OCI-LY3 (cell line): Measurements from ENCODE around the gene LYSMD1.
A peak's percentile ranks its signal among the peaks of the same experiment; 100 is the strongest.

Source experiments
- H2AFZ ChIP-seq: fragments of 200-600, 300-600 bp; shearing (Covaris generic); 2 replicates; pipeline ENCODE4 v1.6.0; 2014; ENCODE audit warnings: antibody characterized with exemption, low read depth, low read length
- H3K27ac ChIP-seq: fragments of 200-600, 300-600 bp; sonication (generic); 2 replicates; pipeline ENCODE4 v1.5.1; 2014; ENCODE audit warnings: mild to moderate bottlenecking, low read length, moderate library complexity, mixed read lengths
- H3K27me3 ChIP-seq: fragments of 200-600, 300-600 bp; sonication (generic); 2 replicates; pipeline ENCODE4 v1.6.1; 2014; ENCODE audit warnings: low read depth, low read length, mixed read lengths
- H3K36me3 ChIP-seq: fragments of 200-600, 300-600 bp; sonication (generic); replicated peaks from 2 replicates; pipeline ENCODE3; 2014; ENCODE audit warnings: low read depth, low read length, mixed read lengths
- H3K4me1 ChIP-seq: fragments of 300-600, 200-600 bp; sonication (generic); 2 replicates; pipeline ENCODE4 v1.6.1; 2014; ENCODE audit warnings: low read length, mixed read lengths
- H3K4me2 ChIP-seq: fragments of 200-600, 300-600 bp; sonication (generic); 2 replicates; pipeline ENCODE4 v1.6.1; 2014; ENCODE audit warnings: low read length, mixed read lengths
- H3K4me3 ChIP-seq: fragments of 300-600, 200-600 bp; sonication (generic); 2 replicates; pipeline ENCODE4 v1.5.1; 2014; ENCODE audit warnings: antibody characterized with exemption, mild to moderate bottlenecking, low read length, moderate library complexity
- H3K79me2 ChIP-seq: fragments of 300-600, 200-600 bp; shearing (Covaris generic); 2 replicates; pipeline ENCODE4 v1.6.1; 2014; ENCODE audit warnings: mild to moderate bottlenecking, low read length, mixed read lengths
- H3K9ac ChIP-seq: fragments of 300-600, 200-600 bp; shearing (Covaris generic); 2 replicates; pipeline ENCODE4 v1.6.0; 2014; ENCODE audit warnings: mild to moderate bottlenecking, low read length, moderate library complexity
- H3K9me3 ChIP-seq: fragments of 200-600, 300-600 bp; shearing (Covaris generic); 2 replicates; pipeline ENCODE4 v1.6.1; 2014; ENCODE audit warnings: low read length, mixed read lengths; ENCODE audit not compliant: insufficient read depth
- H4K20me1 ChIP-seq: fragments of 200-600, 300-600 bp; sonication (generic); 2 replicates; pipeline ENCODE4 v1.6.1; 2016; ENCODE audit warnings: low read length, mixed read lengths; ENCODE audit not compliant: insufficient read depth
- CTCF ChIP-seq: fragments of 200-600, 300-600 bp; sonication (generic); IDR thresholded peaks from 2 replicates; pipeline ENCODE4 v1.5.1; 2014; ENCODE audit warnings: antibody characterized with exemption, low read length, low read depth
- EZH2phosphoT487 ChIP-seq: fragments of 200-600 bp; shearing (Covaris generic); IDR thresholded peaks from 2 replicates; pipeline ENCODE4 v1.6.1; 2018; ENCODE audit warnings: antibody characterized with exemption, mixed run types, low read depth

The LYSMD1 gene

GRCh38 chr1:151187205-151187604 is 21.5 kb upstream of the LYSMD1 start:
- Histone ChIP-seq H3K4me1 (peaks cover 12% of the 10 kb centered on the region), H3K4me3 (no peak overlapping the region), H3K4me2 (no peak overlapping the region), H4K20me1 (peaks cover 6% of the 10 kb centered on the region; the same call in 1 of the 2 replicates), H3K36me3 (peaks cover 30% of the 10 kb centered on the region), H3K79me2 (peaks cover 35% of the 10 kb centered on the region), H3K9ac (no peak overlapping the region), H2AFZ (no peak overlapping the region), H3K9me3 (no peaks in the 10 kb centered on the region), H3K27me3 (no peaks in the 10 kb centered on the region), H3K27ac (no peak overlapping the region)
- TF ChIP-seq EZH2phosphoT487 (no peak), CTCF (no peak)

GRCh38 chr1:151184211-151184610 is 18.5 kb upstream of the LYSMD1 start:
- no peak overlapping the region for H3K4me2 ChIP-seq

GRCh38 chr1:151176514-151177045 is 10.9 kb upstream of the LYSMD1 start:
- Histone ChIP-seq H3K79me2 (no peaks in the 10 kb centered on the region), H2AFZ (no peak overlapping the region), H3K36me3 (peaks cover 48% of the 10 kb centered on the region), H3K4me1 (peaks cover 18% of the 10 kb centered on the region), H3K27me3 (no peaks in the 10 kb centered on the region), H3K9ac (no peak overlapping the region), H4K20me1 (peaks cover 3% of the 10 kb centered on the region; the same call in 1 of the 2 replicates), H3K4me3 (no peak overlapping the region), H3K27ac (no peak overlapping the region; the same call in 1 of the 2 replicates), H3K9me3 (no peaks in the 10 kb centered on the region), H3K4me2 (no peak overlapping the region)
- TF ChIP-seq EZH2phosphoT487 (no peak), CTCF (no peak)

More at GRCh38 chr1:151184211-151184610, 18.5 kb upstream of the LYSMD1 start:
- peaks cover 6% of the 10 kb centered on the region for H3K4me1 ChIP-seq
- H3K9ac ChIP-seq: no peak overlapping the region
- peaks cover 28% of the 10 kb centered on the region for H3K79me2 ChIP-seq
- H4K20me1 ChIP-seq: peaks cover 6% of the 10 kb centered on the region; the same call in 1 of the 2 replicates
- no peak overlapping the region for H2AFZ ChIP-seq
- no peaks in the 10 kb centered on the region for H3K27me3 ChIP-seq
- H3K4me3 ChIP-seq: no peak overlapping the region
- no peak for TF ChIP-seq CTCF
- no peak for TF ChIP-seq EZH2phosphoT487
- H3K27ac ChIP-seq: no peak overlapping the region
- H3K36me3 ChIP-seq: peaks cover 47% of the 10 kb centered on the region
- no peaks in the 10 kb centered on the region for H3K9me3 ChIP-seq

GRCh38 chr1:151175863-151176262 is 10.2 kb upstream of the LYSMD1 start, which contains the start of gene TMOD4:
Gene TMOD4, minus strand, starts transcription at chr1:151175981. Its CDS starts 1,106 bp downstream, at chr1:151174875.
- TF ChIP-seq CTCF (peak; percentile 55), EZH2phosphoT487 (no peak)
- Histone ChIP-seq H3K4me3 (no peak within 1 kb of the TSS; the same call in 1 of the 2 replicates), H3K4me2 (peak within 1 kb of the TSS; percentile 9), H3K4me1 (peaks cover 18% of the 10 kb centered on the region), H3K79me2 (no peaks in the 10 kb centered on the region), H3K27me3 (no peaks in the 10 kb centered on the region), H3K9ac (no peak within 1 kb of the TSS), H3K9me3 (no peaks in the 10 kb centered on the region), H4K20me1 (peaks cover 3% of the 10 kb centered on the region; the same call in 1 of the 2 replicates), H2AFZ (no peak within 1 kb of the TSS), H3K36me3 (peaks cover 48% of the 10 kb centered on the region), H3K27ac (peak within 1 kb of the TSS; percentile 44)
